Activated CD8-positive, alpha-beta T cell treated with anti-CD3 and anti-CD28 coated beads for 36 hours (primary cell): ENCODE data around the gene PGF. TPM values are rescaled to one million over a fixed set of nuclear protein-coding genes. Genes with fewer than 3 reads are reported as not detected.
A peak's percentile ranks its signal among the peaks of the same experiment; 100 is the strongest.

Experiments used
- ATAC-seq: fragments of 200-7000 bp; cut with Tn5 transposase; one replicate; pipeline ENCODE4 v1.10.0; 2021; ENCODE audit warnings: mild to moderate bottlenecking, moderate library complexity
- CTCF ChIA-PET: fragments of 350-600 bp; sonication (Branson Sonifier 250); formaldehyde crosslinking; loops from one replicate; lab custom pipeline; 2021; ENCODE audit warnings: antibody characterized with exemption; lab: Charles Lee
- POLR2A ChIA-PET: fragments of 350-600 bp; sonication (Branson Sonifier 250); formaldehyde crosslinking; loops from one replicate; lab custom pipeline; 2021; ENCODE audit warnings: antibody characterized with exemption; lab: Charles Lee
- DNase-seq: peaks from one replicate; pipeline ENCODE4 v3.0.0-alpha.2; 2020
- H3K27ac Mint-ChIP-seq: one replicate; pipeline ENCODE4 v1.8.0; 2021; ENCODE audit warnings: mild to moderate bottlenecking, mixed read lengths
- H3K27me3 Mint-ChIP-seq: one replicate; pipeline ENCODE4 v1.8.0; 2021; ENCODE audit warnings: mixed read lengths
- H3K36me3 Mint-ChIP-seq: one replicate; pipeline ENCODE4 v1.8.0; 2021; ENCODE audit warnings: low read depth, mixed read lengths
- H3K4me1 Mint-ChIP-seq: one replicate; pipeline ENCODE4 v1.8.0; 2021; ENCODE audit warnings: low read depth, mixed read lengths
- H3K4me3 Mint-ChIP-seq: one replicate; pipeline ENCODE4 v1.8.0; 2021; ENCODE audit warnings: mild to moderate bottlenecking, moderate library complexity, mixed read lengths
- H3K9me3 Mint-ChIP-seq: one replicate; pipeline ENCODE4 v1.8.0; 2021; ENCODE audit warnings: mixed read lengths
- CTCF ChIP-seq: fragments of 200-600 bp; IDR thresholded peaks from one replicate; pipeline ENCODE4 v1.8.0; 2022; ENCODE audit warnings: antibody characterized with exemption, mild to moderate bottlenecking
- intact Hi-C: fragments of 100-400 bp; cut with micrococcal nuclease; formaldehyde crosslinking; loops from one replicate; pipeline ENCODE4 v1.10.0; 2022
- total RNA-seq, 2 experiments: library from RNA; stranded (reverse); gene quantifications; one replicate each; pipeline ENCODE4 v1.2.3, GENCODE V29; 2021

The PGF gene
- total RNA-seq, 2 experiments from 2014 or later: 0.27 to 0.45 TPM

GRCh38 chr14:74924061-74924460 is 31.3 kb downstream of the PGF start:
- POLR2A ChIA-PET: interaction anchor here (1.6 to 2.2 kb wide), 2 partner anchors 16 to 79 kb away, joined by 4 to 6 read pairs; partner anchors contain the start of gene EIF2B2
- intact Hi-C loops: no loop called here
- Mint-ChIP-seq H3K4me1 (peaks cover 8% of the 10 kb centered on the region), H3K27ac (no peak overlapping the region), H3K4me3 (peak overlapping the region; percentile 41), H3K36me3 (no peaks in the 10 kb centered on the region), H3K9me3 (no peaks in the 10 kb centered on the region), H3K27me3 (peaks cover 8% of the 10 kb centered on the region)
- DNase-seq: no peak
- TF ChIP-seq CTCF: no peak
- CTCF ChIA-PET: interaction anchor here (1.2 to 3.8 kb wide), 6 partner anchors 10 to 164 kb away, joined by 3 to 19 read pairs (median 10); no protein-coding TSS in a partner anchor
- no peak for ATAC-seq

- Mint-ChIP-seq H3K36me3 (no peaks in the 10 kb centered on the region), H3K27me3 (peaks cover 8% of the 10 kb centered on the region), H3K9me3 (no peaks in the 10 kb centered on the region), H3K4me1 (peaks cover 8% of the 10 kb centered on the region), H3K27ac (peak within 1 kb of the TSS; percentile 39), H3K4me3 (peak within 1 kb of the TSS; percentile 68)
- ATAC-seq (peak; percentile 99), DNase-seq (peak; percentile 88)
- ChIA-PET CTCF (interaction anchor here (0.7 to 3.8 kb wide), 9 partner anchors 11 to 165 kb away, joined by 3 to 19 read pairs (median 5); partner anchors contain the start of gene YLPM1), POLR2A (interaction anchor here (0.6 to 2.2 kb wide), 8 partner anchors 9 to 220 kb away, joined by 3 to 6 read pairs (median 3); partner anchors contain the start of gene EIF2B2)
- intact Hi-C loops: no loop called here
- no peak for TF ChIP-seq CTCF
Observed at GRCh38 chr14:74922752-74923401, 32.5 kb downstream of the PGF start, which contains the start of gene RPS6KL1. Gene RPS6KL1, minus strand, starts transcription at chr14:74923260. Its CDS starts 1,719 bp downstream, at chr14:74921541.

- POLR2A ChIA-PET: interaction anchor here (0.6 to 2.2 kb wide), 7 partner anchors 14 to 220 kb away, joined by 3 to 6 read pairs (median 3); no protein-coding TSS in a partner anchor
- CTCF ChIA-PET: interaction anchor here (1.7 to 3.8 kb wide), 6 partner anchors 10 to 166 kb away, joined by 3 to 19 read pairs (median 12); no protein-coding TSS in a partner anchor
- H3K9me3 Mint-ChIP-seq: no peaks in the 10 kb centered on the region
- H3K36me3 Mint-ChIP-seq: no peaks in the 10 kb centered on the region
- no peak for TF ChIP-seq CTCF
- H3K4me3 Mint-ChIP-seq: peak overlapping the region; percentile 68
- peak overlapping the region; percentile 39 for H3K27ac Mint-ChIP-seq
- ATAC-seq (no peak), DNase-seq (no peak)
- intact Hi-C loops: no loop called here
- peaks cover 8% of the 10 kb centered on the region for H3K27me3 Mint-ChIP-seq
- peaks cover 8% of the 10 kb centered on the region for H3K4me1 Mint-ChIP-seq
Observed at GRCh38 chr14:74921987-74922751, 33.2 kb downstream of the PGF start.

GRCh38 chr14:74921053-74921620 is 34.3 kb downstream of the PGF start:
- CTCF ChIA-PET: interaction anchor here (1.2 to 3.8 kb wide), 4 partner anchors 25 to 167 kb away, joined by 3 to 19 read pairs (median 17); no protein-coding TSS in a partner anchor
- ATAC-seq: no peak
- TF ChIP-seq CTCF: no peak
- Mint-ChIP-seq H3K9me3 (no peaks in the 10 kb centered on the region), H3K27me3 (peaks cover 8% of the 10 kb centered on the region), H3K27ac (no peak overlapping the region), H3K4me3 (no peak overlapping the region), H3K36me3 (no peaks in the 10 kb centered on the region), H3K4me1 (peaks cover 8% of the 10 kb centered on the region)
- POLR2A ChIA-PET: interaction anchor here (0.6 to 1.4 kb wide), 2 partner anchors 24 to 61 kb away, joined by 3 read pairs; no protein-coding TSS in a partner anchor
- no peak for DNase-seq
- intact Hi-C loops: no loop called here
